Dedifferentiated amniotic fluid mesenchymal stem cell (primary cell): ENCODE data around the gene HMCES.
"Not testable (repeated sequence)": the region's sequence is repeated elsewhere in the genome, so short reads cannot be mapped to it uniquely, and the experiment has no call there.

Experiments used
- DNase-seq: peaks from one replicate; pipeline ENCODE4 v3.0.0-alpha.2; 2016; ENCODE audit errors: extremely low spot score

The HMCES gene

GRCh38 chr3:129320261-129320660 is 41.6 kb downstream of the HMCES start:
- DNase-seq: no peak

GRCh38 chr3:129320825-129321487 is 42.3 kb downstream of the HMCES start:
- no peak for DNase-seq

- no peak for DNase-seq
These were observed 43.2 kb downstream of the HMCES start for GRCh38 chr3:129321887-129322286.

GRCh38 chr3:129323651-129324294 is 45.1 kb downstream of the HMCES start:
- DNase-seq: no peak

- DNase-seq: no peak
These were observed 46.2 kb downstream of the HMCES start for GRCh38 chr3:129324855-129325254.

GRCh38 chr3:129325383-129325782 is 46.7 kb downstream of the HMCES start:
- no peak for DNase-seq

- no peak for DNase-seq
These were observed 47.5 kb downstream of the HMCES start for GRCh38 chr3:129326138-129326537.

- no peak for DNase-seq
These were observed 47.9 kb downstream of the HMCES start for GRCh38 chr3:129326595-129326994.

GRCh38 chr3:129327510-129327909 is 48.8 kb downstream of the HMCES start:
- DNase-seq: no peak

GRCh38 chr3:129329858-129330257 is 51.2 kb downstream of the HMCES start:
- DNase-seq: no peak

GRCh38 chr3:129330409-129330808 is 51.7 kb downstream of the HMCES start:
- no peak for DNase-seq

GRCh38 chr3:129333891-129334290 is 55.2 kb downstream of the HMCES start:
- DNase-seq: no peak

- DNase-seq: no peak
These were observed 57.5 kb downstream of the HMCES start for GRCh38 chr3:129336093-129336706.

GRCh38 chr3:129337719-129338118 is 59.0 kb downstream of the HMCES start:
- DNase-seq: not testable (repeated sequence)

GRCh38 chr3:129339186-129339585 is 60.5 kb downstream of the HMCES start:
- not testable (repeated sequence) for DNase-seq

- not testable (repeated sequence) for DNase-seq
These were observed 61.2 kb downstream of the HMCES start for GRCh38 chr3:129339833-129340232.

GRCh38 chr3:129341331-129342141 is 62.9 kb downstream of the HMCES start:
- no peak for DNase-seq

GRCh38 chr3:129343643-129344360 is 65.1 kb downstream of the HMCES start:
- DNase-seq: no peak

GRCh38 chr3:129344540-129345220 is 66.0 kb downstream of the HMCES start:
- DNase-seq: no peak

GRCh38 chr3:129345281-129345680 is 66.6 kb downstream of the HMCES start:
- no peak for DNase-seq

- no peak for DNase-seq
These were observed 67.3 kb downstream of the HMCES start for GRCh38 chr3:129345971-129346370.
